ENCODE results near the gene TTLL9. TPM values are rescaled to one million over a fixed set of nuclear protein-coding genes. Genes with fewer than 3 reads are reported as not detected.

The TTLL9 gene
- total RNA-seq, 2 experiments from 2014 or later, result not detected

GRCh38 chr20:31879143-31879987 is 8.9 kb downstream of the TTLL9 start:
- no peaks in the 10 kb centered on the region for H3K9me3 Mint-ChIP-seq
- DNase-seq, result peak; percentile 84
- H3K27me3 Mint-ChIP-seq, result peaks cover 13% of the 10 kb centered on the region
- H3K36me3 Mint-ChIP-seq, result no peaks in the 10 kb centered on the region
- H3K4me1 Mint-ChIP-seq, result peaks cover 8% of the 10 kb centered on the region
- peak overlapping the region; percentile 81 for H3K4me3 Mint-ChIP-seq
- H3K27ac Mint-ChIP-seq, result peak overlapping the region; percentile 23

- DNase-seq, result no peak
- Mint-ChIP-seq H3K27me3 (peaks cover 13% of the 10 kb centered on the region), H3K4me3 (no peak overlapping the region), H3K4me1 (peaks cover 8% of the 10 kb centered on the region), H3K36me3 (no peaks in the 10 kb centered on the region), H3K27ac (no peak overlapping the region), H3K9me3 (no peaks in the 10 kb centered on the region)
These were observed 11.5 kb downstream of the TTLL9 start for GRCh38 chr20:31881945-31882344.

GRCh38 chr20:31883829-31884228 is 13.4 kb downstream of the TTLL9 start:
- no peaks in the 10 kb centered on the region for H3K9me3 Mint-ChIP-seq
- no peak for DNase-seq
- no peak overlapping the region for H3K27ac Mint-ChIP-seq
- H3K4me1 Mint-ChIP-seq, result peaks cover 8% of the 10 kb centered on the region
- H3K27me3 Mint-ChIP-seq, result peaks cover 8% of the 10 kb centered on the region
- H3K36me3 Mint-ChIP-seq, result no peaks in the 10 kb centered on the region
- H3K4me3 Mint-ChIP-seq, result no peak overlapping the region

- H3K4me1 Mint-ChIP-seq, result no peaks in the 10 kb centered on the region
- no peaks in the 10 kb centered on the region for H3K9me3 Mint-ChIP-seq
- no peaks in the 10 kb centered on the region for H3K27me3 Mint-ChIP-seq
- H3K36me3 Mint-ChIP-seq, result no peaks in the 10 kb centered on the region
- DNase-seq, result no peak
- H3K4me3 Mint-ChIP-seq, result no peak overlapping the region
- no peak overlapping the region for H3K27ac Mint-ChIP-seq
These were observed 20.2 kb downstream of the TTLL9 start for GRCh38 chr20:31890646-31891045.

- Mint-ChIP-seq H3K4me3 (no peak overlapping the region), H3K27me3 (peaks cover 8% of the 10 kb centered on the region), H3K36me3 (no peaks in the 10 kb centered on the region), H3K4me1 (no peaks in the 10 kb centered on the region), H3K9me3 (no peaks in the 10 kb centered on the region), H3K27ac (no peak overlapping the region)
- DNase-seq, result no peak
These were observed 24.7 kb downstream of the TTLL9 start for GRCh38 chr20:31894980-31895675.

GRCh38 chr20:31896049-31896448 is 25.6 kb downstream of the TTLL9 start:
- no peak overlapping the region for H3K4me3 Mint-ChIP-seq
- no peak for DNase-seq
- no peaks in the 10 kb centered on the region for H3K9me3 Mint-ChIP-seq
- peaks cover 8% of the 10 kb centered on the region for H3K27me3 Mint-ChIP-seq
- no peaks in the 10 kb centered on the region for H3K36me3 Mint-ChIP-seq
- no peaks in the 10 kb centered on the region for H3K4me1 Mint-ChIP-seq
- no peak overlapping the region for H3K27ac Mint-ChIP-seq

- no peak overlapping the region for H3K27ac Mint-ChIP-seq
- DNase-seq, result no peak
- H3K9me3 Mint-ChIP-seq, result no peaks in the 10 kb centered on the region
- no peaks in the 10 kb centered on the region for H3K36me3 Mint-ChIP-seq
- no peaks in the 10 kb centered on the region for H3K4me1 Mint-ChIP-seq
- H3K27me3 Mint-ChIP-seq, result peaks cover 8% of the 10 kb centered on the region
- H3K4me3 Mint-ChIP-seq, result no peak overlapping the region
These were observed 27.1 kb downstream of the TTLL9 start for GRCh38 chr20:31897541-31897940.

- DNase-seq, result no peak
- H3K9me3 Mint-ChIP-seq, result no peaks in the 10 kb centered on the region
- H3K27ac Mint-ChIP-seq, result no peak overlapping the region
- peaks cover under 1% of the 10 kb centered on the region for H3K27me3 Mint-ChIP-seq
- H3K36me3 Mint-ChIP-seq, result no peaks in the 10 kb centered on the region
- no peaks in the 10 kb centered on the region for H3K4me1 Mint-ChIP-seq
- H3K4me3 Mint-ChIP-seq, result no peak overlapping the region
These were observed 31.2 kb downstream of the TTLL9 start for GRCh38 chr20:31901615-31902014.

GRCh38 chr20:31903627-31904386 is 33.4 kb downstream of the TTLL9 start:
- Mint-ChIP-seq H3K4me1 (no peaks in the 10 kb centered on the region), H3K36me3 (no peaks in the 10 kb centered on the region), H3K27me3 (peaks cover 2% of the 10 kb centered on the region), H3K27ac (no peak overlapping the region), H3K9me3 (no peaks in the 10 kb centered on the region), H3K4me3 (no peak overlapping the region)
- DNase-seq, result no peak

- no peak for DNase-seq
- no peaks in the 10 kb centered on the region for H3K36me3 Mint-ChIP-seq
- peaks cover 4% of the 10 kb centered on the region for H3K27me3 Mint-ChIP-seq
- H3K9me3 Mint-ChIP-seq, result no peaks in the 10 kb centered on the region
- no peaks in the 10 kb centered on the region for H3K4me1 Mint-ChIP-seq
- H3K4me3 Mint-ChIP-seq, result no peak overlapping the region
- no peak overlapping the region for H3K27ac Mint-ChIP-seq
These were observed 35.6 kb downstream of the TTLL9 start for GRCh38 chr20:31906001-31906400.

- Mint-ChIP-seq H3K27me3 (peaks cover 4% of the 10 kb centered on the region), H3K4me3 (no peak overlapping the region), H3K36me3 (no peaks in the 10 kb centered on the region), H3K27ac (no peak overlapping the region), H3K4me1 (no peaks in the 10 kb centered on the region), H3K9me3 (no peaks in the 10 kb centered on the region)
- DNase-seq, result no peak
These were observed 36.6 kb downstream of the TTLL9 start for GRCh38 chr20:31907046-31907445.

GRCh38 chr20:31908016-31908415 is 37.6 kb downstream of the TTLL9 start:
- Mint-ChIP-seq H3K4me3 (no peak overlapping the region), H3K27me3 (peaks cover 4% of the 10 kb centered on the region)

GRCh38 chr20:31908424-31908823 is 38.0 kb downstream of the TTLL9 start:
- no peak overlapping the region for H3K27ac Mint-ChIP-seq
- no peaks in the 10 kb centered on the region for H3K36me3 Mint-ChIP-seq
- no peak for DNase-seq
- no peaks in the 10 kb centered on the region for H3K9me3 Mint-ChIP-seq
- peaks cover 4% of the 10 kb centered on the region for H3K27me3 Mint-ChIP-seq
- no peaks in the 10 kb centered on the region for H3K4me1 Mint-ChIP-seq
- no peak overlapping the region for H3K4me3 Mint-ChIP-seq

More at GRCh38 chr20:31908016-31908415, 37.6 kb downstream of the TTLL9 start:
- no peaks in the 10 kb centered on the region for H3K36me3 Mint-ChIP-seq
- H3K27ac Mint-ChIP-seq, result no peak overlapping the region
- H3K9me3 Mint-ChIP-seq, result no peaks in the 10 kb centered on the region
- no peaks in the 10 kb centered on the region for H3K4me1 Mint-ChIP-seq
- DNase-seq, result no peak

- Mint-ChIP-seq H3K27ac (no peak overlapping the region), H3K36me3 (no peaks in the 10 kb centered on the region), H3K27me3 (peaks cover 4% of the 10 kb centered on the region), H3K9me3 (no peaks in the 10 kb centered on the region), H3K4me3 (no peak overlapping the region), H3K4me1 (no peaks in the 10 kb centered on the region)
- DNase-seq, result no peak
These were observed 39.0 kb downstream of the TTLL9 start for GRCh38 chr20:31909253-31910070.
